Sigmoid colon (tissue), 7 donors: Measurements from ENCODE around the gene LSMEM2. TPM values are rescaled to one million over a fixed set of nuclear protein-coding genes. Genes with fewer than 3 reads are reported as not detected.
"Not testable (repeated sequence)": the region's sequence is repeated elsewhere in the genome, so short reads cannot be mapped to it uniquely, and the experiment has no call there.

Source experiments
- DNase-seq: peaks from one replicate; pipeline ENCODE4 v3.0.0-alpha.2; 2019
- H3K27ac ChIP-seq, 4 donors: fragments of 200-600 bp; sonication (generic); one replicate each; pipeline ENCODE4 v1.5.1; 2016 to 2019; ENCODE audit warnings: mild to moderate bottlenecking in 1 of 4
- H3K27me3 ChIP-seq, 3 donors: fragments of 200-600 bp; sonication (generic); one replicate each; pipeline ENCODE4 v1.5.1; 2019; ENCODE audit warnings: mild to moderate bottlenecking in 1 of 3
- H3K36me3 ChIP-seq, 4 donors: fragments of 200-600 bp; sonication (generic); one replicate each; pipeline ENCODE4 v1.5.1; 2016 to 2019
- H3K4me1 ChIP-seq, 4 donors: fragments of 200-600 bp; sonication (generic); one replicate each; pipeline ENCODE4 v1.5.1; 2017 to 2019
- H3K4me3 ChIP-seq, 4 donors: fragments of 200-600 bp; sonication (generic); one replicate each; pipeline ENCODE4 v1.5.1; 2017 to 2019; ENCODE audit warnings: mild to moderate bottlenecking in 2 of 4, moderate library complexity in 1 of 4
- H3K9me3 ChIP-seq, 4 donors: fragments of 200-600 bp in 3 of 4; sonication (generic) in 3 of 4; one replicate each; pipeline versions ENCODE4 v1.5.1 to v1.6.1; 2013 to 2019
- EP300 ChIP-seq, 4 donors: sonication (generic); formaldehyde crosslinking; IDR thresholded peaks; one replicate each; pipeline ENCODE4 v1.6.1; 2017; ENCODE audit warnings: antibody characterized with exemption in 4 of 4
- POLR2A ChIP-seq, 2 donors: fragments of 450-650 bp; IDR thresholded peaks; one replicate each; pipeline ENCODE4 v1.6.1; 2016; ENCODE audit warnings: antibody characterized with exemption in 2 of 2, mild to moderate bottlenecking in 2 of 2, moderate library complexity in 2 of 2
- POLR2AphosphoS5 ChIP-seq, 4 donors: sonication (generic); formaldehyde crosslinking; IDR thresholded peaks; one replicate each; pipeline ENCODE4 v1.6.1; 2017; ENCODE audit warnings: antibody characterized with exemption in 4 of 4
- WGBS, 2 donors: extraction: QIAGEN DNeasy Blood & Tissue Kit; methylation state at CpG; one replicate each; pipeline ENCODE4 v1.1.7; 2013; 5-methylcytosine and 5-hydroxymethylcytosine counted together
- intact Hi-C: fragments of 100-400 bp; cut with DNase I; formaldehyde crosslinking; loops from one replicate; pipeline ENCODE4 v1.15.1; 2023
- polyA plus RNA-seq, 3 donors: library from polyadenylated mRNA; stranded (reverse); fragments of 200-250 nt; gene quantifications; one replicate each; pipeline ENCODE4 v1.2.3, GENCODE V29; 2013
- total RNA-seq, 4 donors: library from RNA; depleted of rRNA; stranded (reverse); fragments of >200 nt; gene quantifications; one replicate each; pipeline ENCODE4 v1.1.0, GENCODE V29; 2016
- TF ChIP-seq, protein P1 (sequence below), 4 experiments: fragments of 450-650 bp in 3 of 4; fragments of 200-600 bp in 1 of 4; IDR thresholded peaks; one replicate each; pipeline ENCODE4 v1.5.1; 2016 to 2019; ENCODE audit warnings: antibody characterized with exemption in 4 of 4, mild to moderate bottlenecking in 3 of 4, moderate library complexity in 2 of 4
- donor health status: healthy with polysubstance abuse.
- donor health status: Bipolar disorder and iron deficiency.
- donor health status: healthy.

LSMEM2 gene
- total and polyA plus RNA-seq, 7 donors, result 0.13 to 0.46 TPM; not detected in 5

- Histone ChIP-seq H3K27me3 (no peaks in the 10 kb centered on the region), H3K36me3 (no peaks in the 10 kb centered on the region), H3K4me3 (no peak overlapping the region), H3K4me1 (peaks cover 0 to 32% (median 30%) of the 10 kb centered on the region in 4 donors), H3K9me3 (no peaks in the 10 kb centered on the region), H3K27ac (no peak overlapping the region)
- TF ChIP-seq POLR2A (IDR thresholded peaks at IDR 0.05) (no peak), EP300 (IDR thresholded peaks at IDR 0.05) (no peak), POLR2AphosphoS5 (IDR thresholded peaks at IDR 0.05) (no peak)
- TF ChIP-seq, protein P1, sequence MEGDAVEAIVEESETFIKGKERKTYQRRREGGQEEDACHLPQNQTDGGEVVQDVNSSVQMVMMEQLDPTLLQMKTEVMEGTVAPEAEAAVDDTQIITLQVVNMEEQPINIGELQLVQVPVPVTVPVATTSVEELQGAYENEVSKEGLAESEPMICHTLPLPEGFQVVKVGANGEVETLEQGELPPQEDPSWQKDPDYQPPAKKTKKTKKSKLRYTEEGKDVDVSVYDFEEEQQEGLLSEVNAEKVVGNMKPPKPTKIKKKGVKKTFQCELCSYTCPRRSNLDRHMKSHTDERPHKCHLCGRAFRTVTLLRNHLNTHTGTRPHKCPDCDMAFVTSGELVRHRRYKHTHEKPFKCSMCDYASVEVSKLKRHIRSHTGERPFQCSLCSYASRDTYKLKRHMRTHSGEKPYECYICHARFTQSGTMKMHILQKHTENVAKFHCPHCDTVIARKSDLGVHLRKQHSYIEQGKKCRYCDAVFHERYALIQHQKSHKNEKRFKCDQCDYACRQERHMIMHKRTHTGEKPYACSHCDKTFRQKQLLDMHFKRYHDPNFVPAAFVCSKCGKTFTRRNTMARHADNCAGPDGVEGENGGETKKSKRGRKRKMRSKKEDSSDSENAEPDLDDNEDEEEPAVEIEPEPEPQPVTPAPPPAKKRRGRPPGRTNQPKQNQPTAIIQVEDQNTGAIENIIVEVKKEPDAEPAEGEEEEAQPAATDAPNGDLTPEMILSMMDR (IDR thresholded peaks at IDR 0.05), result no peak
- DNase-seq, result no peak
- intact Hi-C loops, result no loop called here
Measured at GRCh38 chr3:50304601-50305000, 25.7 kb downstream of the LSMEM2 start.

GRCh38 chr3:50312041-50312440, 33.2 kb downstream of the LSMEM2 start:
- H3K27me3 ChIP-seq, H3K27ac ChIP-seq, DNase-seq, H3K9me3 ChIP-seq, H3K4me1 ChIP-seq, H3K4me3 ChIP-seq, intact Hi-C loops: not testable (repeated sequence)
- H3K36me3 ChIP-seq, result peaks cover 0 to 17% (median 2%) of the 10 kb centered on the region in 4 donors
- 92 to 93% methylated on average over 32 of the region's 32 CpGs for WGBS, 2 donors

DNA sequence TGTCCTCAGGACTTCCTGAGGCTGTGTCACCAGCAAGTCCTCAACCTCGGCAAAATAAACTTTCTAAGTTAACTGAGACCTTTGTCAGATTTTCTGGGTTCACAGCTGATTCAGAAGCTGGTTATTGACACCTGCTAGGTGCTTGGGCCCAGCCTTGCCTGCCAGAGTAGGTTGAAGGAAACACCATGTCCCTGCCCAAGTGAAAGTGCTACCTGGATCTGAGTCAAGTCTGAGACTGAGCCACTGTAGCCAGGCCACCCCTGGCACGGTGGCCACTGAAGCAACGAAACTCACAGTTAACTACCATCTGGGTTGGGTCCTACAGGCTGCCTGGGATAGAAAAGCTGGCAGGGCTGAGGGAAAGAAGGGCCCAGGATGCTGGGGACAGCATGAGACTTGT, 35.5 kb downstream of the LSMEM2 start:
- no peak for DNase-seq
- intact Hi-C loops, result no loop called here
- no peaks in the 10 kb centered on the region for H3K27me3 ChIP-seq
- H3K4me3 ChIP-seq, result no peak overlapping the region
- no peak overlapping the region for H3K27ac ChIP-seq
- 84 to 89% methylated on average over 3 of the region's 3 CpGs for WGBS, 2 donors
- peaks cover 0 to 28% (median 24%) of the 10 kb centered on the region in 4 donors for H3K4me1 ChIP-seq
- no peaks in the 10 kb centered on the region for H3K9me3 ChIP-seq
- peaks cover 0 to 39% (median 6%) of the 10 kb centered on the region in 4 donors for H3K36me3 ChIP-seq
- TF ChIP-seq POLR2AphosphoS5 (IDR thresholded peaks at IDR 0.05) (no peak), POLR2A (IDR thresholded peaks at IDR 0.05) (no peak), EP300 (IDR thresholded peaks at IDR 0.05) (no peak)
- TF ChIP-seq, protein P1 (IDR thresholded peaks at IDR 0.05), result no peak

DNA sequence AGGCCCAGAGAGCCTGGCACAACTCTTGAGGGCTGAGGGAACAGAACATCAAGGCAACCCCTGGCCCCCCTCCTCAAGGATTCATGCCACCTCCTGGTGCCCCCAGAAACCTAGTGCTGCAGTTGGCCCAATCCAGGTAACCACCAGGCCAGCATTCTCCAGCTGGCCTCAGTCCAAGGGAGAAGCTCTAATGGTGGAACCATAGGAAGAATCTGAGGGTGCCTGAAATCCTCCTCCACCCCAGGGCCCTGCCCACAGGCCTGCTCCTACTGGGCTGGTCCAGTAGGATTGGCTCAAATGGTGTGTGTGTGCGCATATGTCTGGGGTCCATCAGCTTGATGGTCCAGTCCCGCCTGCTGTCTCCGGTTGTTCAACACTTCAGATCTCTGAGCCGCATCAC, 35.9 kb downstream of the LSMEM2 start:
- H3K4me3 ChIP-seq, result no peak overlapping the region
- no peaks in the 10 kb centered on the region for H3K9me3 ChIP-seq
- TF ChIP-seq, protein P1 (IDR thresholded peaks at IDR 0.05), result no peak
- TF ChIP-seq EP300 (IDR thresholded peaks at IDR 0.05) (no peak), POLR2AphosphoS5 (IDR thresholded peaks at IDR 0.05) (no peak), POLR2A (IDR thresholded peaks at IDR 0.05) (no peak)
- no peak overlapping the region for H3K27ac ChIP-seq
- peaks cover 0 to 33% (median 29%) of the 10 kb centered on the region in 4 donors for H3K4me1 ChIP-seq
- no peak for DNase-seq
- intact Hi-C loops, result no loop called here
- WGBS, 2 donors, result 95 to 96% methylated on average over 4 of the region's 4 CpGs
- peaks cover 0 to 44% (median 6%) of the 10 kb centered on the region in 4 donors for H3K36me3 ChIP-seq
- H3K27me3 ChIP-seq, result no peaks in the 10 kb centered on the region

GRCh38 chr3:50316657-50317242, 37.9 kb downstream of the LSMEM2 start:
- peaks cover 0 to 45% (median 6%) of the 10 kb centered on the region in 4 donors for H3K36me3 ChIP-seq
- 12 to 47% methylated on average over 9 of the region's 9 CpGs for WGBS, 2 donors
- TF ChIP-seq POLR2AphosphoS5 (IDR thresholded peaks at IDR 0.05) (no peak), POLR2A (IDR thresholded peaks at IDR 0.05) (no peak), EP300 (IDR thresholded peaks at IDR 0.05) (no peak)
- TF ChIP-seq, protein P1 (IDR thresholded peaks at IDR 0.05), result no peak
- no peaks in the 10 kb centered on the region for H3K27me3 ChIP-seq
- H3K4me1 ChIP-seq, result peaks cover 0 to 43% (median 40%) of the 10 kb centered on the region in 4 donors
- no peak overlapping the region for H3K4me3 ChIP-seq
- no peaks in the 10 kb centered on the region for H3K9me3 ChIP-seq
- intact Hi-C loops, result no loop called here
- no peak for DNase-seq
- H3K27ac ChIP-seq, result peak overlapping the region; percentile 6 to 45 (median 22)
